ENCODE results near the gene HK1.
"Not testable (repeated sequence)": the region's sequence is repeated elsewhere in the genome, so short reads cannot be mapped to it uniquely, and the experiment has no call there.

Gene HK1

GRCh38 chr10:69434169-69434568 is 155.9 kb downstream of the HK1 start:
- no peak for DNase-seq

- DNase-seq, result no peak
Measured at GRCh38 chr10:69434926-69435325, 156.6 kb downstream of the HK1 start.

- no peak for DNase-seq
Measured at GRCh38 chr10:69435966-69436520, 157.7 kb downstream of the HK1 start.

- DNase-seq, result no peak
Measured at GRCh38 chr10:69437321-69438259, 159.3 kb downstream of the HK1 start.

GRCh38 chr10:69438536-69439349 is 160.4 kb downstream of the HK1 start:
- no peak for DNase-seq

GRCh38 chr10:69439350-69439739 is 161.0 kb downstream of the HK1 start:
- no peak for DNase-seq

- no peak for DNase-seq
Measured at GRCh38 chr10:69439813-69440506, 161.7 kb downstream of the HK1 start.

- DNase-seq, result no peak
Measured at GRCh38 chr10:69443354-69443753, 165.1 kb downstream of the HK1 start.

- DNase-seq, result no peak
Measured at GRCh38 chr10:69445041-69445440, 166.7 kb downstream of the HK1 start.

GRCh38 chr10:69446229-69446628 is 167.9 kb downstream of the HK1 start:
- no peak for DNase-seq

- no peak for DNase-seq
Measured at GRCh38 chr10:69446650-69447151, 168.4 kb downstream of the HK1 start.

- DNase-seq, result peak; percentile 28 to 33
Measured at GRCh38 chr10:69449841-69450240, 171.5 kb downstream of the HK1 start.

GRCh38 chr10:69450395-69450794 is 172.1 kb downstream of the HK1 start:
- not testable (repeated sequence) for DNase-seq

- peak; percentile 67 to 76 for DNase-seq
Measured at GRCh38 chr10:69451209-69451783, 173.0 kb downstream of the HK1 start, which contains the start of gene TSPAN15. TSS of gene TSPAN15 (plus strand) at chr10:69451465. CDS start at chr10:69451595, 130 bp downstream.
